ENCODE data around the gene SLC35F1.

SLC35F1 gene

GRCh38 chr6:118207947-118208346 lies 300.9 kb downstream of the SLC35F1 start:
- peak; percentile 18 for ATAC-seq
- Mint-ChIP-seq H3K27ac (no peak overlapping the region), H3K27me3 (no peaks in the 10 kb centered on the region), H3K4me1 (no peaks in the 10 kb centered on the region), H3K4me3 (no peak overlapping the region), H3K36me3 (no peaks in the 10 kb centered on the region), H3K9me3 (peaks cover 2% of the 10 kb centered on the region)

GRCh38 chr6:118212451-118213173 lies 305.5 kb downstream of the SLC35F1 start:
- no peak for ATAC-seq
- Mint-ChIP-seq H3K27ac (no peak overlapping the region), H3K36me3 (no peaks in the 10 kb centered on the region), H3K4me3 (no peak overlapping the region), H3K9me3 (peaks cover 2% of the 10 kb centered on the region), H3K27me3 (no peaks in the 10 kb centered on the region), H3K4me1 (no peaks in the 10 kb centered on the region)

- H3K9me3 Mint-ChIP-seq: peaks cover 2% of the 10 kb centered on the region
- no peaks in the 10 kb centered on the region for H3K27me3 Mint-ChIP-seq
- no peaks in the 10 kb centered on the region for H3K36me3 Mint-ChIP-seq
- no peaks in the 10 kb centered on the region for H3K4me1 Mint-ChIP-seq
- no peak overlapping the region for H3K4me3 Mint-ChIP-seq
- ATAC-seq: no peak
- H3K27ac Mint-ChIP-seq: no peak overlapping the region
These were observed 308.2 kb downstream of the SLC35F1 start for GRCh38 chr6:118215269-118215668.

- H3K27me3 Mint-ChIP-seq: no peaks in the 10 kb centered on the region
- H3K4me3 Mint-ChIP-seq: no peak overlapping the region
- peaks cover 2% of the 10 kb centered on the region for H3K9me3 Mint-ChIP-seq
- ATAC-seq: no peak
- H3K36me3 Mint-ChIP-seq: no peaks in the 10 kb centered on the region
- H3K27ac Mint-ChIP-seq: no peak overlapping the region
- no peaks in the 10 kb centered on the region for H3K4me1 Mint-ChIP-seq
These were observed 309.7 kb downstream of the SLC35F1 start for GRCh38 chr6:118216751-118217150.

- ATAC-seq: no peak
- no peak overlapping the region for H3K4me3 Mint-ChIP-seq
These were observed 311.1 kb downstream of the SLC35F1 start for GRCh38 chr6:118218156-118218555.

GRCh38 chr6:118220429-118221128 lies 313.5 kb downstream of the SLC35F1 start:
- ATAC-seq: no peak
- no peaks in the 10 kb centered on the region for H3K36me3 Mint-ChIP-seq
- H3K9me3 Mint-ChIP-seq: no peaks in the 10 kb centered on the region
- H3K4me3 Mint-ChIP-seq: no peak overlapping the region
- no peaks in the 10 kb centered on the region for H3K27me3 Mint-ChIP-seq
- no peak overlapping the region for H3K27ac Mint-ChIP-seq
- H3K4me1 Mint-ChIP-seq: no peaks in the 10 kb centered on the region

More at GRCh38 chr6:118218156-118218555, 311.1 kb downstream of the SLC35F1 start:
- Mint-ChIP-seq H3K27me3 (no peaks in the 10 kb centered on the region), H3K36me3 (no peaks in the 10 kb centered on the region), H3K27ac (no peak overlapping the region), H3K9me3 (no peaks in the 10 kb centered on the region), H3K4me1 (no peaks in the 10 kb centered on the region)

- Mint-ChIP-seq H3K27ac (no peak overlapping the region), H3K4me3 (no peak overlapping the region), H3K27me3 (no peaks in the 10 kb centered on the region), H3K9me3 (no peaks in the 10 kb centered on the region), H3K36me3 (no peaks in the 10 kb centered on the region), H3K4me1 (no peaks in the 10 kb centered on the region)
- ATAC-seq: no peak
These were observed 316.3 kb downstream of the SLC35F1 start for GRCh38 chr6:118223316-118223715.

- no peaks in the 10 kb centered on the region for H3K4me1 Mint-ChIP-seq
These were observed 321.8 kb downstream of the SLC35F1 start for GRCh38 chr6:118228886-118229285.

GRCh38 chr6:118240878-118241528 lies 333.9 kb downstream of the SLC35F1 start:
- no peaks in the 10 kb centered on the region for H3K9me3 Mint-ChIP-seq
- no peaks in the 10 kb centered on the region for H3K4me1 Mint-ChIP-seq
- peak; percentile 65 for ATAC-seq
- H3K27ac Mint-ChIP-seq: no peak overlapping the region
- H3K27me3 Mint-ChIP-seq: peaks cover 18% of the 10 kb centered on the region
- no peak overlapping the region for H3K4me3 Mint-ChIP-seq
- H3K36me3 Mint-ChIP-seq: no peaks in the 10 kb centered on the region

More at GRCh38 chr6:118228886-118229285, 321.8 kb downstream of the SLC35F1 start:
- H3K36me3 Mint-ChIP-seq: no peaks in the 10 kb centered on the region
- H3K4me3 Mint-ChIP-seq: no peak overlapping the region
- no peaks in the 10 kb centered on the region for H3K9me3 Mint-ChIP-seq
- no peak overlapping the region for H3K27ac Mint-ChIP-seq
- no peaks in the 10 kb centered on the region for H3K27me3 Mint-ChIP-seq
- no peak for ATAC-seq

- Mint-ChIP-seq H3K9me3 (no peaks in the 10 kb centered on the region), H3K27me3 (peaks cover 17% of the 10 kb centered on the region), H3K36me3 (no peaks in the 10 kb centered on the region), H3K27ac (no peak overlapping the region), H3K4me1 (no peaks in the 10 kb centered on the region), H3K4me3 (no peak overlapping the region)
- ATAC-seq: no peak
These were observed 339.3 kb downstream of the SLC35F1 start for GRCh38 chr6:118246406-118246805.

GRCh38 chr6:118248171-118248570 lies 341.1 kb downstream of the SLC35F1 start:
- peaks cover 17% of the 10 kb centered on the region for H3K27me3 Mint-ChIP-seq

GRCh38 chr6:118249680-118250079 lies 342.6 kb downstream of the SLC35F1 start:
- H3K4me1 Mint-ChIP-seq: no peaks in the 10 kb centered on the region
- H3K27ac Mint-ChIP-seq: no peak overlapping the region
- H3K9me3 Mint-ChIP-seq: no peaks in the 10 kb centered on the region
- H3K4me3 Mint-ChIP-seq: no peak overlapping the region
- ATAC-seq: no peak
- peaks cover 17% of the 10 kb centered on the region for H3K27me3 Mint-ChIP-seq
- no peaks in the 10 kb centered on the region for H3K36me3 Mint-ChIP-seq

More at GRCh38 chr6:118248171-118248570, 341.1 kb downstream of the SLC35F1 start:
- Mint-ChIP-seq H3K4me1 (no peaks in the 10 kb centered on the region), H3K36me3 (no peaks in the 10 kb centered on the region), H3K27ac (no peak overlapping the region), H3K4me3 (no peak overlapping the region), H3K9me3 (no peaks in the 10 kb centered on the region)
- no peak for ATAC-seq

- Mint-ChIP-seq H3K4me1 (no peaks in the 10 kb centered on the region), H3K27me3 (peaks cover 6% of the 10 kb centered on the region), H3K4me3 (no peak overlapping the region), H3K9me3 (no peaks in the 10 kb centered on the region), H3K36me3 (no peaks in the 10 kb centered on the region), H3K27ac (no peak overlapping the region)
- ATAC-seq: no peak
These were observed 345.4 kb downstream of the SLC35F1 start for GRCh38 chr6:118252474-118252873.

- H3K27ac Mint-ChIP-seq: no peak overlapping the region
These were observed 346.7 kb downstream of the SLC35F1 start for GRCh38 chr6:118253741-118254140.

GRCh38 chr6:118260833-118261232 lies 353.8 kb downstream of the SLC35F1 start:
- no peaks in the 10 kb centered on the region for H3K36me3 Mint-ChIP-seq
- no peaks in the 10 kb centered on the region for H3K4me1 Mint-ChIP-seq
- H3K4me3 Mint-ChIP-seq: no peak overlapping the region
- no peak overlapping the region for H3K27ac Mint-ChIP-seq
- H3K9me3 Mint-ChIP-seq: peaks cover 4% of the 10 kb centered on the region
- ATAC-seq: no peak
- no peaks in the 10 kb centered on the region for H3K27me3 Mint-ChIP-seq

More at GRCh38 chr6:118253741-118254140, 346.7 kb downstream of the SLC35F1 start:
- Mint-ChIP-seq H3K4me1 (no peaks in the 10 kb centered on the region), H3K4me3 (no peak overlapping the region), H3K27me3 (peaks cover 6% of the 10 kb centered on the region), H3K36me3 (no peaks in the 10 kb centered on the region), H3K9me3 (no peaks in the 10 kb centered on the region)
- ATAC-seq: no peak
